Activated CD4-positive, alpha-beta T cell treated with anti-CD3 and anti-CD28 coated beads, Interleukin-2, amount 10 ng/mL, durations not matched to agents 24 days and 14 days (primary cell): ENCODE measurements around the gene GALNT6. TPM values are rescaled to one million over a fixed set of nuclear protein-coding genes. Genes with fewer than 3 reads are reported as not detected.

Source experiments
- DNase-seq: peaks from one replicate; pipeline ENCODE4 v3.0.0; 2022
- H3K27ac Mint-ChIP-seq: one replicate; pipeline ENCODE4 v1.8.0; 2022; ENCODE audit warnings: mild to moderate bottlenecking, mixed read lengths
- H3K27me3 Mint-ChIP-seq: one replicate; pipeline ENCODE4 v1.8.0; 2022; ENCODE audit warnings: mixed read lengths
- H3K36me3 Mint-ChIP-seq: one replicate; pipeline ENCODE4 v1.8.0; 2022; ENCODE audit warnings: low read depth, mild to moderate bottlenecking, mixed read lengths
- H3K4me1 Mint-ChIP-seq: one replicate; pipeline ENCODE4 v1.8.0; 2021; ENCODE audit warnings: mixed read lengths
- H3K4me3 Mint-ChIP-seq: one replicate; pipeline ENCODE4 v1.8.0; 2022; ENCODE audit warnings: mild to moderate bottlenecking, moderate library complexity, mixed read lengths
- H3K9me3 Mint-ChIP-seq: one replicate; pipeline ENCODE4 v1.8.0; 2021; ENCODE audit warnings: mixed read lengths
- intact Hi-C: fragments of 100-400 bp; cut with micrococcal nuclease; formaldehyde crosslinking; loops from one replicate; pipeline ENCODE4 v1.15.1; 2023
- total RNA-seq: library from RNA; stranded (reverse); gene quantifications from 2 replicates; pipeline ENCODE4 v1.2.3, GENCODE V29; 2022

The GALNT6 gene
- total RNA-seq, 1 donor from 2014 or later = 12.8 TPM

DNA sequence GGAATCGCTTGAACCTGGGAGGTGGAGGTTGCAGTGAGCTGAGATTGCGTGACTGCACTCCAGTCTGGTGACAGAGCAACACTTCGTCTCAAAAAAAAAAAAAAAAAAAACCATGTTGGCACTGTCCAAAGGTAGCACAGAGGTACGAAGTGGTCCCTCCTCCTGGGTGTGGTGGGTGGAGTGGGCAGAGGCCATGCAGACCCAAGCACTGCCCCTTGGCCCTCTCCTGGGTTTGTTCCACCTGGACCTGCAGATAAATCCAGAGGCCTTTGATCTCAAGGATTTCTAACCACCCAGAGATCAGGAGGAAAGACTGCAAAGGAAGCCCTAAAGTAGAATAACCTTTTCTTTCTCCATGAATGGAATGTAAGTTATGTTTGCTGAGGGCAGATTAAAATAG is 8.7 kb upstream of the GALNT6 start:
- no peak overlapping the region for H3K4me3 Mint-ChIP-seq
- intact Hi-C loops = loop anchor here (10.0 kb wide), 1 partner anchor 575 kb away; no protein-coding TSS in a partner anchor
- DNase-seq = no peak
- H3K4me1 Mint-ChIP-seq = peaks cover 14% of the 10 kb centered on the region
- H3K27me3 Mint-ChIP-seq = peaks cover 12% of the 10 kb centered on the region
- no peak overlapping the region for H3K27ac Mint-ChIP-seq
- H3K9me3 Mint-ChIP-seq = no peaks in the 10 kb centered on the region
- H3K36me3 Mint-ChIP-seq = no peaks in the 10 kb centered on the region

DNA sequence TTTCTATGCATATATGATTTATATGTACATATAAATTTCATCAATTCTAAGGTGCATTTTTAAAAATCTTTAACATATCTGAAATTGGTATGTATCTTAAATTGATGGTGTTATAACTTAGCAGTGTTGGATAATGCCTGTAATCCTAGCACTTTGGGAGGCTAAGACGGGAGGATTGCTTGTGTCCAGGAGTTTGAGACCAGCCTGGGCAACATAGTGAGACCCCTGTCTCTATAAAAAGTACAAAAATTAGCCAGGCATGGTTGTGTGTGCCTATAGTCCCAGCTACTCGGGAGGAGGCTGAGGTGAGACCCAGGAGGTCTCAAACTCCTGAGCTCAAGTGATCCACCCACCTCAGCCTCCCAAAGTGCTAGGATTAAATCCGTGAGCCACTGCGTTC is 6.5 kb upstream of the GALNT6 start:
- Mint-ChIP-seq H3K27ac (no peak overlapping the region), H3K9me3 (no peaks in the 10 kb centered on the region), H3K36me3 (no peaks in the 10 kb centered on the region), H3K27me3 (peaks cover 11% of the 10 kb centered on the region), H3K4me3 (no peak overlapping the region), H3K4me1 (peaks cover 36% of the 10 kb centered on the region)
- DNase-seq = no peak
- intact Hi-C loops = loop anchor here (10.0 kb wide), 1 partner anchor 577 kb away; no protein-coding TSS in a partner anchor

DNA sequence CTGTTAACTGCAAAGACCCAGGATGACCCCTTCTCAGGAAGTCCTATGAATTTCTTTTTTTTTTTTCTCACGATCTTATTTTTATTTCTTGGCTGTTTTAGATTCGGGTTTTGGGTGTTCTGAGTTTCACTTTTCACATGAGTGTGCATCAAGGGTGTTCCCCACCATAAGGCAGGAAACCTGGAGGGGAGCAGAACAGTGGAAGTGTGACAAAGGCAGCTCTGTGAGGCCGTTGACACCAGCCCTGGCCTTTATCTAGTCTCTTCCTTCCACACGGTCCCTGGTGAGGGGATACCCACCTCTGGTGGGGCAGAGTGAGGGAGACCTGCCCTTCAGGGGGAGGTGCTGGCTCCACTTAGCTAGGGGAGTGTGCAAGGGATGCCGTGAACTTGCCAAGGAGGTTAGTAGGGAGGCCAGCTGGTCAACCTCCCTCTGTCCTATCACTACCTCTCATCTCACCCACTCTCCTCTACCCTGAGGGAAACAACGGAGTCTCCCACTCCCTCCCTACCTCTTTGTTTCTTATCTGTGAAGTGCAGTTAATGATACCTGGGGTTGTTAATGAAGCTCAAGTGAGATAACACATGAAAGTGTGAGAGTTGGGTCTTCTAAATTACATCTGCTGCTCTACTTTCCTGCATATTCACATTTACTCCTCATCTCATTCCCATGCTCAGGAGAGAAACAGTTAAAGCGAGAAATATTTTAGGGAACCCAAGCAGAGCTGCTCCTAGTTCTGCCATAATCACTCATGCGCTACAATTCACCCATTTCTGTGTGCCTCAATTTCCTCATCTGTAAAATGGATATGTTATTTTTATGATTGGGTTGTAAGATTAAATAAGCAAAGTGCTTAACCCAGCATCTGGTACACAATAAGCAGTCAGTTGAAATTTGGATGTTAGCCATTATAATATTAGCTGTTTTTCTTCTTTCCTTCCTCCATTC is 4.4 kb upstream of the GALNT6 start:
- DNase-seq = peak; percentile 84
- intact Hi-C loops = loop anchor here (10.0 kb wide), 1 partner anchor 579 kb away; no protein-coding TSS in a partner anchor
- H3K4me3 Mint-ChIP-seq = peak overlapping the region; percentile 58
- H3K9me3 Mint-ChIP-seq = no peaks in the 10 kb centered on the region
- peaks cover 45% of the 10 kb centered on the region for H3K4me1 Mint-ChIP-seq
- no peaks in the 10 kb centered on the region for H3K36me3 Mint-ChIP-seq
- peak overlapping the region; percentile 51 for H3K27ac Mint-ChIP-seq
- H3K27me3 Mint-ChIP-seq = peaks cover 11% of the 10 kb centered on the region

DNA sequence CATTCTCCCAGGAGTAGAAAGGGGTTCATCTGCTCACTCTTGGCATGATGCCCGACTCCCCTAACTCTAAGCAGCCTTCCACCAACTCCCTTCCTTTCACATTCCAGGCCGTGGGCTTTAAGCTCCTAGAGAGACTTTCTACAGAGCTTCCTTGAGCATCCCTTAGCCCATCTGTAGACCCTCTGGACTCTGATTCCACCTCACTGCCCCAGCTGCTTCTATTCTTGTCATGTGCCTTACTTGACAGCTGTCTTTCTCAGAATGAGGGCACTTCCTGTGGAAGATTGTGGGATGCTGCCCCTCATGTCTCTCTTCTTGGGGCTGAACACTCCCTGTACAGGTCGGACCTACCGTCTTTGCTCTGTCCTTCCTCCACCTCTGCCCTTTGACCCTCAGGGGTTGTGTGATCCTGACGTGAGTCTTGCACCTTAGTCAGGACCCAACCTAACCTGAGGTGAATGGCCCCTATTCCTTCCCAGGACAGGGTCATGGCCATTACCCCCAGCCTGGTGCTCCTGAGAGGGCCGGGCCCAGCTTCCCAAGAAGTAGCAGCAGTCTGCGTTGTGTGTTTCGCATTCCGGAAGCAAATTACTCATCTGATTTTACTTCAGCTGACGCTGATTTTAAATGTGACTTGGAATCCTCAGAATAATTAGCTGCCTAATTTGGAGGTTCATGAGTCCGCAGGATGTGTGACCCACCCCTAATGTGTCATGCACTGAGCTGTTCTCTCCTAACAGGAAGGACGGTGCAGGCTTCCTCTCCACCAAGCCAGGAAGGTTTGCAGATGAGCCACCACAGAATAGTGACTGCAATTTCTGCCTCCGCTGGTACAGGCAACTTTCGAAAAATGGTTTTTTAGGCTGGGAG is 2.7 kb upstream of the GALNT6 start:
- H3K4me3 Mint-ChIP-seq = peak overlapping the region; percentile 78
- intact Hi-C loops = loop anchor here (10.0 kb wide), 1 partner anchor 581 kb away; no protein-coding TSS in a partner anchor
- peaks cover 5% of the 10 kb centered on the region for H3K27me3 Mint-ChIP-seq
- H3K9me3 Mint-ChIP-seq = no peaks in the 10 kb centered on the region
- H3K4me1 Mint-ChIP-seq = peaks cover 58% of the 10 kb centered on the region
- DNase-seq = peak; percentile 81
- no peaks in the 10 kb centered on the region for H3K36me3 Mint-ChIP-seq
- H3K27ac Mint-ChIP-seq = peak overlapping the region; percentile 83

DNA sequence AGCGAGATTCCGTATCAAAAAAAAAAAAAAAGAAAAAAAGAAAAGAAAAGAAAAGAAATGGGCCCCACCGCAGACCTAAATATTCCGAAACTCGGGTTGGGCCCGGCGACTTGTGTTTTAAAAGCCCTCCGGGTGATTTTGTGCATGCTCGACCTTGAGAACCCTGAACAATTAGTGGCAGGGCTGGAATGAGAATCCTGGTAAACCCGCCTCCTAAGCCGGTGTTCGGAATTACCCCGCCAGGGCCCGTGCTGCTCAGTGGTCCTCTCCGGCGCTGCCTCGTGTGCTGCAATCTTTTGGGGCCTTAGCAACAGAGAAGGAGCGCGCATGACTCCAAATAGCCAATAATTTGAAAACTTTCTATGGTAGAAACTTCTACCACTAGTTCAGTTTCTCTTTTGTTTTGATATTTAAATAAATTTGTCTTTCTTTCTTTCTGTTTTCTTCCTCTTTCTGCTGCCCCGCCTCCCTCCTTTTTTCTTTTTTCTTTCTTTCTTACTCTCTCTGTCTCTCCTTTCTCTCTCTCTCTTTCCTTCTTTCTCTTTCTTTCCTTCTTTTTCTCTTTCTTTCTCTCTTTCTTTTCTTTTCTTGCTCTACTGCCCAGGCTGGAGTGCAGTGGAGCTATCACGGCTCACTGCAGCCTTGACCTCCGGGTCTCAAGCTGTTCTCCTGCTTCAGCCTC is 1.5 kb upstream of the GALNT6 start:
- H3K27me3 Mint-ChIP-seq = peaks cover 2% of the 10 kb centered on the region
- no peaks in the 10 kb centered on the region for H3K9me3 Mint-ChIP-seq
- H3K4me1 Mint-ChIP-seq = peaks cover 63% of the 10 kb centered on the region
- intact Hi-C loops = loop anchor here (10.0 kb wide), 1 partner anchor 582 kb away; no protein-coding TSS in a partner anchor
- H3K36me3 Mint-ChIP-seq = no peaks in the 10 kb centered on the region
- H3K4me3 Mint-ChIP-seq = peak overlapping the region; percentile 78
- peak; percentile 74 for DNase-seq
- H3K27ac Mint-ChIP-seq = peak overlapping the region; percentile 85

DNA sequence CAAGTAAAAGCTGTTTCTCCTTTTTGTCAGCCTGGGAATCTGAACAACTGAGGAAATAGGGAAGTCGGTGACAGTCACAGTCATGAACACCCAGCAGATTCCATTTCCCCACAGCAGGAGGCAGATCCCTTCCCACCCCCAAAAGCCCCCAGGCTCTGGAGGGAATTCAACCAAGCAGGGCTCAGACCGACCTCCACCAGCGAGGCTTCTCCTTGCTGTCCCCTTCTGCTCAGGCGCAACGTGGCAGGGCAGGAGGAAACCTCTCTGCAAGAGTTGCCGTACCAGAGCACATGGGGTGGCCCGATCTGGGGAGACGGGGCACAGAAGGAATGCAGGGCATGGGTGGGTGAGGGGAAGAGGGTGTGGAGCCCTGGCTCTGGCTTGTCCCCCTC is 319 bp downstream of the GALNT6 start:
- Mint-ChIP-seq H3K4me3 (peak overlapping the region; percentile 92), H3K27ac (peak overlapping the region; percentile 87), H3K4me1 (peaks cover 67% of the 10 kb centered on the region), H3K9me3 (no peaks in the 10 kb centered on the region), H3K27me3 (no peaks in the 10 kb centered on the region), H3K36me3 (no peaks in the 10 kb centered on the region)
- peak; percentile 74 for DNase-seq
- intact Hi-C loops = loop anchor here (1.0 to 10.0 kb wide), 2 partner anchors 22 to 584 kb away; no protein-coding TSS in a partner anchor

DNA sequence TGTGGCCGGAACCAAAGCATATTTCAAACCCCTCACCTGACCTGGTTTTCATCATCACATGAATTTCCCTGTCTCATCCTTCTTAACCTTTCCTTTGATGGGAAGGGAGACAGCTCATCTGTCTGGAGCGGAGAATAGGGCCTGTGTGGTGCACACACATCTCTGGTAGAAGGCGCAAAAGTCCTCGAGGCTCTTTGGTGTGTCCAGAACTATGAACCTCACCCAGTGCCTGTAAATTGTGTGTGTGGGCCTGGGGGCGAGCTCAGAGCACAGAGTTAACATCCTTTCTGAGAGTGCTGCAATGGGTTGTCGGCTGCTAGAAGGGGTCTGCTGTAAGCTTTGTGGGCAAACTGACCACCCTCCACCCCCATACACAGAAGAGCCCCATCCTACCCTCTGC is 749 bp downstream of the GALNT6 start:
- no peaks in the 10 kb centered on the region for H3K27me3 Mint-ChIP-seq
- intact Hi-C loops = loop anchor here (10.0 kb wide), 1 partner anchor 584 kb away; no protein-coding TSS in a partner anchor
- peaks cover 64% of the 10 kb centered on the region for H3K4me1 Mint-ChIP-seq
- peak overlapping the region; percentile 92 for H3K4me3 Mint-ChIP-seq
- H3K36me3 Mint-ChIP-seq = peaks cover 1% of the 10 kb centered on the region
- no peaks in the 10 kb centered on the region for H3K9me3 Mint-ChIP-seq
- DNase-seq = no peak
- H3K27ac Mint-ChIP-seq = peak overlapping the region; percentile 87

DNA sequence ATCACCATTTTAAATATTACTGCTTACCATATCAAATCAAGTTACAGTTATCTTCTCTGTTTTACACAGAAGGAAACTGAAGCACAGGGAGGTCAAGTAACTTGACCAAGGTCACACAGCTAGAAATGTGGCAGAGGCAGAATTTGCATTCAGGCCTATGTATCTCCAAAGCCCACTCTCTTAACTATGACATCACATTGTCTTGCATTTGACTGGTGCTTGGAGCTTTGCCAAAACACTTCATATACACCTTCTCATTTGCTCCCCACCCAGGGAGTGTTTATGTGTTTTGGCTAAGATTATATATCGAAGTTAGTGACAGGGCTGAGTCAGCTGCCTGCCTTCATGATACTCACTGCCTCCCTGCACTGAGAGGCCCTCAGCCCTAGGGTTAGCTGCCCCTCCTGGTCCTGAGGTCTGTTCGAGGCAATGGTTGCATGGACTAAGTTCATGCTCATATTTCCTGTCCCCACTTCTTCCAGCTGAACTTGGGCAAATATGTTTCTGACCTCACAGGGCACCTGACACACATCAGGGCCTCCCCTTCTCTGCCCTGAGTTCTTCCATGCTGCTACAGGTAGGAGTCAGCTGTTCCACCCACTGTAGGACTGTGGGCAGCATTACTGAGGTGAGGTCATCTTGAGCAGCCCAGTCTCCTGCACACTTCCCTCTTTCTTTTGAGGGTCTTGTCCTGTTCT is 1.8 kb downstream of the GALNT6 start:
- no peak overlapping the region for H3K4me3 Mint-ChIP-seq
- H3K36me3 Mint-ChIP-seq = peaks cover 1% of the 10 kb centered on the region
- H3K27ac Mint-ChIP-seq = peak overlapping the region; percentile 26
- no peak for DNase-seq
- H3K27me3 Mint-ChIP-seq = no peaks in the 10 kb centered on the region
- no peaks in the 10 kb centered on the region for H3K9me3 Mint-ChIP-seq
- intact Hi-C loops = no loop called here
- peaks cover 55% of the 10 kb centered on the region for H3K4me1 Mint-ChIP-seq

DNA sequence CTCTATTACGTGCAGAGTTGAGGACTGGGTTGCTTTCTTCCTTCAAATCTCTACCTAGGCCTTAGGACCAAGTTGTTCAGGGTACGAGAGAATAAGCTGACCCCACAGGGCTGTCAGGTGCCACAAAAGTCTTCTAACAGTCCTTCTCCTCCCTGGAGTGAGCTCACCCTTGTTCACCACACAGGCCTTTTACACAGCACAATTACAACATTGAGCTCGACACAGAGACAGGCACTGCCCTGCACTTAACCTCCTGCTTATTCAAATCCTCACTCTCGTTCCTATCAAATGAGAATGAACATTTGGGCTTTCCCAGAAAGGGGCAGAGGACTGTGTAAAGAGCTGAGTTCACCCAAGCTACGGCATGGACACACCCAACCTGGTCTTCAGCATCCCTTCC is 2.4 kb downstream of the GALNT6 start:
- Mint-ChIP-seq H3K4me1 (peaks cover 52% of the 10 kb centered on the region), H3K4me3 (no peak overlapping the region), H3K27me3 (no peaks in the 10 kb centered on the region), H3K27ac (no peak overlapping the region), H3K36me3 (peaks cover 1% of the 10 kb centered on the region), H3K9me3 (no peaks in the 10 kb centered on the region)
- intact Hi-C loops = no loop called here
- no peak for DNase-seq

DNA sequence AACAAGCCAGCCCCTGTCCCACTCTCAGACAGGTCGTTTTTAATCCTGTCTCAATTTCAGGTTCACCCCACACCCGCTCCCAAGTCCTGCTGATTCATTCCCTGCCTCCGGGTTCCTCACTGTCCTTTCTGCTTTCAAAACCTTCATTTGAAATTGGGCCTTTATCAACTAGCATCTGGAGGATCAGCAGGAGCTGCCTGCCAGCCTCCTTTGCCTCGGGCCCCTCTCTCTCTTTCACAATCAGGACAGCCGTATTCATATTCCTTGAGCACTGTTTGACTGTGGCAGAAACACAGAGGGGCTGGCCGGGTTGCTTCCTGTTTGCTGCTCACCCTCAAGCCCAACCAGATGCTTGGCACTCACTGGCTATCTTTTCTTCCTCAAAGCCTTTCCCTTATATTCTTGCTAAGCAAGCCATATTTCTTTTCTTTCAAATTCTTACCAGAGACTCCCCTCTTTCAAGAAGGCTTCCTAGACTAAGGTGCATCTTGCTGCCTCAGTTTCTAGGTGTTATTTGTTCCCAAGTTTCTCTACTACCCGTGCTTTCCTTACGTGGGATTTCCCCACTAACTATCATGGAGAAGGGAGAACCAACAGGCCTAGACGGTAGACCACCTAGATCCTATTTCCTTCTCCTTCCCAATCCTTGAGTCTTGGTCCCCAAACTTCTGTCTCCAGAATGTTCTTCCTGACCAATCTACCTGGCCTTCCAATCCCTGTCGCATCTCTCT is 3.0 kb downstream of the GALNT6 start:
- H3K27me3 Mint-ChIP-seq = no peaks in the 10 kb centered on the region
- peaks cover 4% of the 10 kb centered on the region for H3K36me3 Mint-ChIP-seq
- no peak overlapping the region for H3K27ac Mint-ChIP-seq
- H3K9me3 Mint-ChIP-seq = no peaks in the 10 kb centered on the region
- DNase-seq = no peak
- peaks cover 52% of the 10 kb centered on the region for H3K4me1 Mint-ChIP-seq
- no peak overlapping the region for H3K4me3 Mint-ChIP-seq
- intact Hi-C loops = no loop called here

DNA sequence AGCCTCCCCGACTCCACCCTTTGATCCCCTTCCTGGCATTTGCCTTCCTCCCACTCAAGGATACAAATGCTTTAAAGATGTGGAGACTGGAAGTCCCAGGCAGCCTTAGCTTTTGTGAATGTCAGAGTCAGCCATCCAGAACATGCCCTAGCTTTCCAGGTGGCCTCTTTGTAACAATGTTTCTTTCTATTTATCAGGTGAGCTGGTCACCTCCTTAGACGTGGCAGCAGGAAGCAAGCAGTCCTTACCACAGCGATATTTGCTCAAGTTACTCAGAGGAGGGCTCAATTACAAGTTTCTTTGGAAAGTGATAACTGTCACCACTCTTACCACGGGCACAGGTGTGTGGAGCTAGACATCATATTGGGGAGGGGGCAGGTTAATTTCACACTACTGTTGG is 4.9 kb downstream of the GALNT6 start:
- H3K27me3 Mint-ChIP-seq = no peaks in the 10 kb centered on the region
- H3K4me3 Mint-ChIP-seq = no peak overlapping the region
- peaks cover 11% of the 10 kb centered on the region for H3K36me3 Mint-ChIP-seq
- no peak overlapping the region for H3K27ac Mint-ChIP-seq
- peaks cover 59% of the 10 kb centered on the region for H3K4me1 Mint-ChIP-seq
- no peak for DNase-seq
- no peaks in the 10 kb centered on the region for H3K9me3 Mint-ChIP-seq
- intact Hi-C loops = no loop called here

DNA sequence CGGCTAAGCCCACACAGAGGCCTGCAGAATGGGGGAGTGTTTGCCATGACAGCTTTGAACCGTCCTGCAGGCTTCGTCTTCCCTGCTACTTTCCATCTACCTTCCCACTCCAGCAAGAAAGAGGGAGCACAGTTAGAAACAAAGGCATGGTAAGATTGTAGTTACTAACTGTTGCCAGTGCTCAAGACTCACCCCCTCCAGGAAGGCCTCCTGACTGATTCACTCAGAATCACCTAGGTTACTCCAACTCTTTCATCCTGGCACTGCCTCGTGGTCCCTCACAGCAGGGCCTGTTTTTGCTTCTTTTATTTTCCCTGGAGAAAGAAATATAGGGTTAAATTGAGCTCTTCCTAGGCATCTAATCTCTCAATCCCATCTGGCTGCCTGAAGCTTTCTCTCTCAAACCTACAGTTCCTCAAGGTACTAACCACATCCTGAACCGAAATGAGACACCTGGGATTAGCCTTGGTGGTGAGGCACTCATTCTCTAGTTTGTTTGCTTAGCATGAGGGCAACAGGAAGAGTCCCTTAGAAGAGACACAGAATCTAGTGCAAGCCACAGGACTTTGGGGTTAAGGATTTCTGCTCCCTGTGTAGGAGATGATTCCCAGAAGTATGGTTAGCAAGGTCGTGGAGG is 7.8 kb downstream of the GALNT6 start:
- H3K4me1 Mint-ChIP-seq = peaks cover 37% of the 10 kb centered on the region
- intact Hi-C loops = loop anchor here (1.0 kb wide), 1 partner anchor 14 kb away; no protein-coding TSS in a partner anchor

More for the DNA sequence above, 7.8 kb downstream of the GALNT6 start:
- peak; percentile 66 for DNase-seq
- no peaks in the 10 kb centered on the region for H3K27me3 Mint-ChIP-seq
- H3K9me3 Mint-ChIP-seq = no peaks in the 10 kb centered on the region
- no peak overlapping the region for H3K4me3 Mint-ChIP-seq
- H3K36me3 Mint-ChIP-seq = peaks cover 23% of the 10 kb centered on the region
- no peak overlapping the region for H3K27ac Mint-ChIP-seq
